ENCODE data around the gene HGD.

Gene HGD

DNA sequence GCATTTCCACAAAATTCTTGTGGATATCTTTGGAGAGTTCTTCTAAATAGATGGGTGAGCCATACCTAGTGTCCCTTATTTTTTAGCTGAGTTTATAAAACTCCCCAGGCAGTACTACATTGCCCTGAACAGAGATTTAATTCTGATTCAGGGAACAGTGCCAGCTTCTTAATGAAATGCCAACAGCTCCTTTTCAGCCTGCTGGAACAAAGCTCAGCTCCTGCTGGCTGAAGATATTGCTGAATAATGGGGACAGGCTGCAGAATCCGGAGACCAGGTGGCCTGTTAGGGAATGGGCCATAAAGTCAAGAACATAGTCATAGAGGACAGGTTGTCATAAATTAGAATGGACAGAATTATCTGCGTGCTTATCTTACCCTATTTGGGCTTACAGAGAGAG lies 8.9 kb downstream of the HGD start:
- Histone ChIP-seq H3K4me3 (ENCODE audit: insufficient read depth in 1 of 2, low read depth in 1 of 2, low read length in 2 of 2) (no peak overlapping the region), H3K4me1 (ENCODE audit: control insufficient read depth, insufficient read depth, low read depth, low read length) (no peaks in the 10 kb centered on the region), H2BK5ac (ENCODE audit: low read depth, low read length, poor library complexity, severe bottlenecking) (no peak overlapping the region), H2BK12ac (ENCODE audit: low read length in 2 of 2) (no peak overlapping the region), H3K9ac (ENCODE audit: low read length) (no peak overlapping the region), H3K23ac (ENCODE audit: low read length in 2 of 2) (no peak overlapping the region), H3K14ac (ENCODE audit: low read length in 2 of 2) (no peak overlapping the region), H3K9me3 (ENCODE audit: control insufficient read depth, low read length) (no peaks in the 10 kb centered on the region), H4K91ac (ENCODE audit: low read length) (no peak overlapping the region), H3K18ac (ENCODE audit: low read depth in 1 of 2, low read length in 2 of 2) (no peak overlapping the region), H2AFZ (ENCODE audit: low read depth, low read length) (no peak overlapping the region), H3K79me1 (replicated peaks; ENCODE audit: low read length, poor library complexity, severe bottlenecking) (no peaks in the 10 kb centered on the region), H2BK120ac (ENCODE audit: low read depth, low read length) (no peak overlapping the region), H3K36me3 (ENCODE audit: control insufficient read depth in 1 of 2, insufficient read depth in 2 of 2, low read depth in 1 of 2, low read length in 2 of 2) (no peaks in the 10 kb centered on the region), H3K27ac (ENCODE audit: low read length, poor library complexity, severe bottlenecking) (no peak overlapping the region), H3K4me2 (ENCODE audit: low read length, poor library complexity, severe bottlenecking) (no peak overlapping the region), H3K27me3 (ENCODE audit: control insufficient read depth in 1 of 2, insufficient read depth in 1 of 2, low read length in 2 of 2) (no peaks in the 10 kb centered on the region), H4K8ac (ENCODE audit: low read length) (no peak overlapping the region), H2BK15ac (ENCODE audit: low read depth, poor library complexity, severe bottlenecking) (no peak overlapping the region), H2AK5ac (ENCODE audit: low read length, severe bottlenecking) (no peak overlapping the region), H3K4ac (ENCODE audit: low read depth in 1 of 2, low read length in 2 of 2) (peak overlapping the region in 1 of 2 experiments; percentile 60)
- DNase-seq, result no peak
- 71% methylated on average over 1 of the region's 2 CpGs for WGBS

DNA sequence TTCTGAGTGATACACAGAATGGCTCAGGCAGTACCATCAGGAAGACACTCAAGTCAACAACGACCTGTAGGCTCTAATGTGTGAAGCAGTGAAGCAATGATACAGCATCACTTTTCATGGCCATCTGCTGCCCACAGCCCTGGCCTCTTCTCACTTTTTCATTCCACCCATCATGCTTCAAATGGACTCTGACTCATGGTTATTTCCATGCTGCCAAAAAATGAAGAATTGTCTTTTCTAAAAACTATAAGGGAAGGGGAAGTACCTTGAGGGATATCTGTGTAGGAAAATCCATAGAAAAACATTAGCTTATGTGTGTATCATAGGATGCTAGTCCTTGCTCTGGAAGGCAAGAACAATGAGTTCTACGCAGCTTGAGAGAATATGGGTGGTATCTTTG lies 11.5 kb downstream of the HGD start:
- Histone ChIP-seq H3K9ac (ENCODE audit: low read length) (no peak overlapping the region), H2BK15ac (ENCODE audit: low read depth, poor library complexity, severe bottlenecking) (no peak overlapping the region), H3K4me3 (ENCODE audit: insufficient read depth in 1 of 2, low read depth in 1 of 2, low read length in 2 of 2) (no peak overlapping the region), H4K8ac (ENCODE audit: low read length) (no peak overlapping the region), H3K4me2 (ENCODE audit: low read length, poor library complexity, severe bottlenecking) (no peak overlapping the region), H3K27me3 (ENCODE audit: control insufficient read depth in 1 of 2, insufficient read depth in 1 of 2, low read length in 2 of 2) (no peaks in the 10 kb centered on the region), H2AFZ (ENCODE audit: low read depth, low read length) (no peak overlapping the region), H3K27ac (ENCODE audit: low read length, poor library complexity, severe bottlenecking) (no peak overlapping the region), H3K14ac (ENCODE audit: low read length in 2 of 2) (no peak overlapping the region), H2BK5ac (ENCODE audit: low read depth, low read length, poor library complexity, severe bottlenecking) (no peak overlapping the region), H2AK5ac (ENCODE audit: low read length, severe bottlenecking) (no peak overlapping the region), H3K4me1 (ENCODE audit: control insufficient read depth, insufficient read depth, low read depth, low read length) (no peaks in the 10 kb centered on the region), H2BK120ac (ENCODE audit: low read depth, low read length) (no peak overlapping the region), H3K4ac (ENCODE audit: low read depth in 1 of 2, low read length in 2 of 2) (no peak overlapping the region), H3K23ac (ENCODE audit: low read length in 2 of 2) (no peak overlapping the region), H4K91ac (ENCODE audit: low read length) (no peak overlapping the region), H3K18ac (ENCODE audit: low read depth in 1 of 2, low read length in 2 of 2) (no peak overlapping the region), H2BK12ac (ENCODE audit: low read length in 2 of 2) (no peak overlapping the region), H3K79me1 (replicated peaks; ENCODE audit: low read length, poor library complexity, severe bottlenecking) (no peaks in the 10 kb centered on the region), H3K9me3 (ENCODE audit: control insufficient read depth, low read length) (no peaks in the 10 kb centered on the region), H3K36me3 (ENCODE audit: control insufficient read depth in 1 of 2, insufficient read depth in 2 of 2, low read depth in 1 of 2, low read length in 2 of 2) (no peaks in the 10 kb centered on the region)
- WGBS, result 33% methylated on average over 1 of the region's 2 CpGs
- DNase-seq, result no peak

DNA sequence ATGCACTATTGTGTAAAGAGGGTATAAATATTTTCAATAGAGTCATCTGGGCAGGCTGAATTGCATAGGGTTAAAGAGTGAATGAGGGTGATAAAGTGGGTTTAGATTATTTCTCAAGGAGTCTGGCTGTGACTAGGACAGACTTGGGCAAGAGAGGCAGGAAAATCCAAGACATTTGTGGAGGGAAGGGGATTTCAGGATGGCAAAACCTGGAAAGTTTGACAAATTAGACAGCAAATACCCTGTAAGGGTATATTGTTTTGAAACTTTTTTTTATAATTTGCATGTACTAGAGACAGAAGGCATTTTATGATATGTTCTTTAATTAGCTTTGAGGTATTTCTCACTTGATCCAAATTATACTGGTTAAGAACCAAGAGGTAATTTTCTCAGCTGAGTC lies 17.1 kb downstream of the HGD start:
- Histone ChIP-seq H2BK120ac (ENCODE audit: low read depth, low read length) (no peak overlapping the region), H2AK5ac (ENCODE audit: low read length, severe bottlenecking) (no peak overlapping the region), H3K27me3 (ENCODE audit: control insufficient read depth in 1 of 2, insufficient read depth in 1 of 2, low read length in 2 of 2) (peaks cover 0 to 9% of the 10 kb centered on the region in 2 experiments), H4K8ac (ENCODE audit: low read length) (no peak overlapping the region), H2BK15ac (ENCODE audit: low read depth, poor library complexity, severe bottlenecking) (no peak overlapping the region), H3K36me3 (ENCODE audit: control insufficient read depth in 1 of 2, insufficient read depth in 2 of 2, low read depth in 1 of 2, low read length in 2 of 2) (no peaks in the 10 kb centered on the region), H3K79me1 (replicated peaks; ENCODE audit: low read length, poor library complexity, severe bottlenecking) (no peaks in the 10 kb centered on the region), H2BK5ac (ENCODE audit: low read depth, low read length, poor library complexity, severe bottlenecking) (no peak overlapping the region), H2AFZ (ENCODE audit: low read depth, low read length) (no peak overlapping the region), H2BK12ac (ENCODE audit: low read length in 2 of 2) (no peak overlapping the region), H4K91ac (ENCODE audit: low read length) (no peak overlapping the region), H3K4me2 (ENCODE audit: low read length, poor library complexity, severe bottlenecking) (no peak overlapping the region), H3K27ac (ENCODE audit: low read length, poor library complexity, severe bottlenecking) (no peak overlapping the region), H3K14ac (ENCODE audit: low read length in 2 of 2) (no peak overlapping the region), H3K4me1 (ENCODE audit: control insufficient read depth, insufficient read depth, low read depth, low read length) (no peaks in the 10 kb centered on the region), H3K4me3 (ENCODE audit: insufficient read depth in 1 of 2, low read depth in 1 of 2, low read length in 2 of 2) (no peak overlapping the region), H3K18ac (ENCODE audit: low read depth in 1 of 2, low read length in 2 of 2) (no peak overlapping the region), H3K9me3 (ENCODE audit: control insufficient read depth, low read length) (no peaks in the 10 kb centered on the region), H3K23ac (ENCODE audit: low read length in 2 of 2) (no peak overlapping the region), H3K9ac (ENCODE audit: low read length) (no peak overlapping the region), H3K4ac (ENCODE audit: low read depth in 1 of 2, low read length in 2 of 2) (no peak overlapping the region)
- no peak for DNase-seq

- Histone ChIP-seq H3K27me3 (ENCODE audit: control insufficient read depth in 1 of 2, insufficient read depth in 1 of 2, low read length in 2 of 2) (peaks cover 0 to 9% of the 10 kb centered on the region in 2 experiments), H3K36me3 (ENCODE audit: control insufficient read depth in 1 of 2, insufficient read depth in 2 of 2, low read depth in 1 of 2, low read length in 2 of 2) (no peaks in the 10 kb centered on the region), H3K18ac (ENCODE audit: low read depth in 1 of 2, low read length in 2 of 2) (no peak overlapping the region), H3K4me2 (ENCODE audit: low read length, poor library complexity, severe bottlenecking) (no peak overlapping the region), H3K9ac (ENCODE audit: low read length) (no peak overlapping the region), H2BK5ac (ENCODE audit: low read depth, low read length, poor library complexity, severe bottlenecking) (no peak overlapping the region), H4K8ac (ENCODE audit: low read length) (no peak overlapping the region), H4K91ac (ENCODE audit: low read length) (no peak overlapping the region), H2AK5ac (ENCODE audit: low read length, severe bottlenecking) (no peak overlapping the region), H3K14ac (ENCODE audit: low read length in 2 of 2) (no peak overlapping the region), H2BK120ac (ENCODE audit: low read depth, low read length) (no peak overlapping the region), H3K27ac (ENCODE audit: low read length, poor library complexity, severe bottlenecking) (no peak overlapping the region), H3K4me3 (ENCODE audit: insufficient read depth in 1 of 2, low read depth in 1 of 2, low read length in 2 of 2) (no peak overlapping the region), H2BK12ac (ENCODE audit: low read length in 2 of 2) (no peak overlapping the region), H2AFZ (ENCODE audit: low read depth, low read length) (no peak overlapping the region), H2BK15ac (ENCODE audit: low read depth, poor library complexity, severe bottlenecking) (no peak overlapping the region), H3K4ac (ENCODE audit: low read depth in 1 of 2, low read length in 2 of 2) (no peak overlapping the region), H3K23ac (ENCODE audit: low read length in 2 of 2) (no peak overlapping the region), H3K9me3 (ENCODE audit: control insufficient read depth, low read length) (no peaks in the 10 kb centered on the region), H3K4me1 (ENCODE audit: control insufficient read depth, insufficient read depth, low read depth, low read length) (no peaks in the 10 kb centered on the region), H3K79me1 (replicated peaks; ENCODE audit: low read length, poor library complexity, severe bottlenecking) (no peaks in the 10 kb centered on the region)
- DNase-seq, result no peak
- WGBS, result 74% methylated on average over 5 of the region's 5 CpGs
These were observed 20.1 kb downstream of the HGD start for GRCh38 chr3:120661945-120662344.

Data from mesenchymal stem cell (in vitro differentiated cells and primary cell).